IPS-15b (cell line): ENCODE data around the gene MFSD11.
"Not testable (repeated sequence)": the region's sequence is repeated elsewhere in the genome, so short reads cannot be mapped to it uniquely, and the experiment has no call there.

ENCODE experiments used
- H3K27me3 ChIP-seq: one replicate; pipeline ENCODE4 v1.6.1; 2013; ENCODE audit warnings: low read length; ENCODE audit not compliant: control insufficient read depth, insufficient read depth
- H3K36me3 ChIP-seq: one replicate; pipeline ENCODE4 v1.6.1; 2013; ENCODE audit warnings: low read length; ENCODE audit not compliant: control insufficient read depth, insufficient read depth
- H3K4me1 ChIP-seq: one replicate; pipeline ENCODE4 v1.6.1; 2013; ENCODE audit warnings: mild to moderate bottlenecking, low read length; ENCODE audit not compliant: control insufficient read depth, insufficient read depth
- H3K4me3 ChIP-seq: one replicate; pipeline ENCODE4 v1.5.1; 2013; ENCODE audit warnings: low read depth, low read length
- H3K9ac ChIP-seq: one replicate; pipeline ENCODE4 v1.6.1; 2013; ENCODE audit warnings: low read depth, mild to moderate bottlenecking, low read length
- H3K9me3 ChIP-seq: one replicate; pipeline ENCODE4 v1.6.1; 2013; ENCODE audit warnings: mild to moderate bottlenecking, low read length; ENCODE audit not compliant: control insufficient read depth, insufficient read depth

Gene MFSD11

DNA sequence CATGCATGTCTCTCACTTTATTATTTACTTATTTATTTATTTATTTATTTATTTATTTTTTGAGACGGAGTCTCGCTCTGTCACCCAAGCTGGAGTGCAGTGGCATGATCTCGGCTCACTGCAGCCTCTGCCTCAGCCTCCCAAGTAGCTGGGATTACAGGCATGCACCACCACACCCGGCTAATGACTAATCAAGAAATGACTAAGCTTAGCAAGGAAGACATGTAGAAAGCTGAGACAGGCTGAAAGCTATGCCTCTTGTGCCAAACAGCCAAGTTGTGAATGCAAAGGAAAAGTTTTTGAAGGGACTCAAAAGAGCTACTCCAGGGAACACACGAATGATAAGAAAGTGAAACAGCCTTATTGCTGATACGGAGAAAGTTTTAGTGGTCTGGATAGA is 7.9 kb downstream of the MFSD11 start:
- not testable (repeated sequence) for H3K9me3 ChIP-seq, H3K27me3 ChIP-seq, H3K4me3 ChIP-seq, H3K4me1 ChIP-seq, H3K36me3 ChIP-seq, H3K9ac ChIP-seq

DNA sequence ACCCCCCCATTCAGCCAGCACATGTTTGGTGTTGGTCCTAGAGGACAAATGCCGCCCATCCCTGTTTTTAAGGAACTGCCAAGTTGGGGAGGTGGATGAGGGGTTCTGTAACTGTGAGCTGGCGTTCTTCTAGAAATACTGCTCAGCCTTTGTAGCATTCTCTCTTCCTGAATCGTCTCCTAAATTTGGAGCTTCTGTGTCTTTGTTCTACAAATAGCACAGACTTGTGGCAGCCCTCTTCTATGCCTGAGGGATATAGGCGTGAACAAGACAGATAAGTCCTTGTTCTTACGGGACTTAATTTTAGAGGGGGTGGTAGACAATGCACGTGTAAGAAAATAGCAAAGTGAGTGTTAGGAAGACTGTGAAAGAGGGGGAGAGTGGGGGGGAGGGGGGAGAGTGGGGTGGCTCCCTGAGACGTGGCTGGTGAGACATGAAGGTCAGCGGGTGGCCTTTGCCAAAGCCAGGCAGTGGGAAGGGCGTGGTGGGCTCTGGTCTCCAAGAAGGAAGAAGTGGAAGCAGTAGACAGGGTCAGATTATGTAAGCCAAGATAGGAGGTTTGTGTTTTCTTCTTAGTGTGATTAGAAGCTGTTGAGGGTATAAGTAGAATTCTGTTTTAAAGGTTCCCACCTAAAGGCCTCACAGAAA is 9.9 kb downstream of the MFSD11 start:
- Histone ChIP-seq H3K9me3 (no peaks in the 10 kb centered on the region), H3K27me3 (no peaks in the 10 kb centered on the region), H3K36me3 (peaks cover 5% of the 10 kb centered on the region)

DNA sequence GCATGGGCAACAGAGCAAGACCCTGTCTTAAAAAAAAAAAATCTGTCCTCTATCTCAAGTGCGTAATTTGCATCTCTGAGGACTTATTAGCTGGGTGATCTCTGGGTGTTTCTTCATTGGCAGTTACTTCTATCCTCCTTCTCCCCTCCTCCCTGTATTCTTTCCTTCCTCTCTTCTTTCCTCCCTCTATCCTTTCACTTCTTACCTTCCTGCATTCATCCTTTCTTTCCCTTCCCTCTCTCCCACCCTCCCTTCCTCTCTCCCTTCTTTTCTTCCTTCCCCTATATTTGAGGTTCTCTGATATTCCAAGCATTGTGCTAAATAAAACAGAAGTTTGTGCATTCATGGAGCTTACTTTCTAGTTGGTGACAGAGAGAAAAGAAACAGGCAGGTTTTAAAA is 10.7 kb downstream of the MFSD11 start:
- Histone ChIP-seq H3K36me3 (peaks cover 5% of the 10 kb centered on the region), H3K9ac (no peak overlapping the region), H3K9me3 (no peaks in the 10 kb centered on the region), H3K27me3 (no peaks in the 10 kb centered on the region), H3K4me1 (no peaks in the 10 kb centered on the region), H3K4me3 (no peak overlapping the region)

More for the DNA sequence above, 9.9 kb downstream of the MFSD11 start:
- Histone ChIP-seq H3K4me1 (no peaks in the 10 kb centered on the region), H3K4me3 (no peak overlapping the region), H3K9ac (no peak overlapping the region)

DNA sequence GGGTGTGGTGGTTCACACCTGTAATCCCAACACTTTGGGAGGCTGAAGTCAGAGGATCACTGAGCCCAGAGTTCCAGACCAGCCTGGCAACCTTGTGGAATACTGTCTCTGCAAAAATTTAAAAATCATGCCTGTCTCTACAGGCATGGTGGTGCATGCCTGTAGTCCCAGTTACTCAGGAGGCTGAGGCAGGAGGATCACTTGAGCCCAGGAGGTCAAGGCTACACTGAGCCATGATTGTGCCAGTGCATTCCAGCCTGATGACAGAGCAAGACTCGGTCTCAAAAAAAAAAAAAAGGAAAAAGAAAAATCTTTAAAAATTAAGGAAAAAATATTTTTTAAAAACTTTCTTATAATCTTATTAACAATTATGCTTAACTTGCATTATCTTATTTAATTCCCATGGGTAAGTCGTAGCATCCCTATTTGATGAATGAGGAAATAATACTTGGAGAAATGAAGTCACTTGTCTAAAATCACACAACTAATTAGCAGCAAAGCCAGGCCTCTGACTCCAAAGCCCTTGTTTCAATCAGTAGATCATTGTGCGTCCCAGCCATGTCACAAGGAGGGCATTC is 13.6 kb downstream of the MFSD11 start:
- Histone ChIP-seq H3K4me3 (no peak overlapping the region), H3K9me3 (no peaks in the 10 kb centered on the region), H3K4me1 (no peaks in the 10 kb centered on the region), H3K36me3 (no peaks in the 10 kb centered on the region), H3K27me3 (no peaks in the 10 kb centered on the region), H3K9ac (no peak overlapping the region)

DNA sequence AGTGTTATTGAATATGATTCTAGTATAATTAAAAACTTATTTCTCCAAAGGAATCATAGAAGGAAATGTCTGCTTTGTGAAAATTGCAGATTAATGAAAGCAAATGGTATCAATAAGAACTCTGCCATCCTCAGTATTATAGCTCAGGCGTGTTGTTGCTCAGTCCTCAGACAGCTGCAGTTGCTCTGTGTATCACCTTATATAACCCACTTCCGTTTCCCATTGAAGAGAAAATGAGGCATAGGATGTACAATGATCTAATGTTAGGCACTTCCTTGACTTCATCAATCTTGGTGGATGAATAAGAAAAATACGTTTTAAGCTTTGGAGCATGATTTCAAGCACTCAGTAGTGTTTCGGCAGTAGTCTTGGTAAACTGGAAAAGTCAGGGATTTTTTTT is 14.1 kb downstream of the MFSD11 start:
- Histone ChIP-seq H3K4me3 (no peak overlapping the region), H3K9me3 (no peaks in the 10 kb centered on the region), H3K9ac (no peak overlapping the region), H3K36me3 (no peaks in the 10 kb centered on the region), H3K4me1 (no peaks in the 10 kb centered on the region), H3K27me3 (no peaks in the 10 kb centered on the region)

DNA sequence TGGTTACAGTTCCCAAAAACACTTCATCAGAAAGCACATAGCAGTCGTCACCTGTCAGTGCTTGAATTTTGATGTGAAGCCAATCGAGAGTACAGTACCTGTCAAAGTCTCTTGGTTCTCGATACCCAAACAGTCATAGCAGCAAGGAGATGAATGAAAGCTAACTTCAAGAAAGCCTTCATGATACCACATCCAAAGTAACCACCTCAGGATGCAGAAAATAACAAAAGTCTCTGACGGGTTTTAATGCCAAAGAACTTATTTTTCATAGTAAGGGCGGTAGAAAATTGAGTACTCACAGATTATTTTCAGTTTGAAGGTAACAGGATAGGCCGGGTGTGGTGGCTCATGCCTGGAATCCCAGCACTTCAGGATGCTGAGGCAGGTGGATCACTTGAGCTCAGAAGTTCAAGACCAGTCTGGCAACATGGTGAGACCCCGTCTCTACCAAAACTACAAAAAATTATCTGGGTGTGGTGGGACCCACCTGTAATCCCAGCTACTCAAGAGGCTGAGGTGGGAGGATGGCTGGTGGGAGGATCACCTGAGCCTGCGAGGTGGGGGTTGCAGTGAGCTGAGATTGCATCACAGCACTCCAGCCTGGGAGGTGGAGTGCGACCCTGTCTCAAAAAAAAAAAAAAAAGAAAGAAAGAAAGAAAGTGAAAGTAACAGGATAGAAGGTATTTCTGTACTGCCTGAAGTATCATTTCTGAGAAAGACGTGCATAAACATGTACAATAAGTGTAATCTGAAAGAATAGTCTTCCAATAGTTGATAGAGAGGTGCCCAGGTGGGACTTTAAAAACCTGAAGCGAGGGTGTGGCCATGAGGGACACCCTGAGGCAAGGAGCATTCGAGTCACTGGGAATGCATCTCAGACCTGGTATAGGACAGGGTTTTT is 15.4 kb downstream of the MFSD11 start:
- no peak overlapping the region for H3K4me3 ChIP-seq
- no peaks in the 10 kb centered on the region for H3K27me3 ChIP-seq
- H3K36me3 ChIP-seq: no peaks in the 10 kb centered on the region
- no peaks in the 10 kb centered on the region for H3K9me3 ChIP-seq
- H3K4me1 ChIP-seq: no peaks in the 10 kb centered on the region
- H3K9ac ChIP-seq: no peak overlapping the region

DNA sequence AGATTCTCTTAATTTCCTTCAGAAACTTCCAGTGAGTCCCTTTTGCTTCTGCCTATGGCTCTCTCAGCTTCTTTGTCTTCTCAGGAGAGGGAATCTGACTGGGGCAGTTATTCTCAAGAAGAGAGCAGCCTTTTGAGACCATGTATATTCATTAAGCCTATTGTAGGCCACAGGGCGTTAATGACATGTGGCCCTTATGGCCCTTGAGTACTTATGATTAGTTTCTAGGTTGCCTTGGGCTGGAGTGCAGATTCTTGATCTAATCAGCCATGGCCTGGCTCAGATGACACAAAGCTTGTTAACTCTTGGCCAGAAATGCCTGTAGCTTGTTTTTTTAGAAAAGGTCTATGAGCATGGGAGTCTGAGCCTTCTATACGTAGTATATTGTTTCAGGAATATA is 17.4 kb downstream of the MFSD11 start:
- Histone ChIP-seq H3K36me3 (no peaks in the 10 kb centered on the region), H3K4me3 (no peak overlapping the region), H3K9ac (no peak overlapping the region), H3K4me1 (no peaks in the 10 kb centered on the region), H3K9me3 (no peaks in the 10 kb centered on the region), H3K27me3 (no peaks in the 10 kb centered on the region)

DNA sequence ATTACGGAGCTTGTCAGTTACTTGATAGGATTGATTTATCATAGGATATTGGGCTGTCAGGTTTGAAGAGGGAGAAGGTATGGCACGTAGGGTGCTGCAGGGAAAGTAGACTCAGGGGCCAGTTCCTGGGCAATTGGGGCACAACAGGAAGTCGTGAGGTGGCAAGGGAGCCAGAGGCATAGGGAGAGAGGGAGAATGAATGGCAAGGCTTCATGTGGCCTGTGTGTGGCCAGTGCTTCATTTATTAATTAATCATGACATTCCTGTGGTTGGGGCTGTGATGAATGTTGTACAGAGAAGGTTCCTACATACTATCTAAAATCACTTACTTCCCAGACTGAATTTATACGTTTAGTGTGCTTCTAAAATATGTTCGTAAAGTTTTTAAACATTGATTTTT is 19.3 kb downstream of the MFSD11 start:
- no peaks in the 10 kb centered on the region for H3K27me3 ChIP-seq
- H3K4me3 ChIP-seq: no peak overlapping the region
- H3K9me3 ChIP-seq: no peaks in the 10 kb centered on the region
- no peak overlapping the region for H3K9ac ChIP-seq
- H3K4me1 ChIP-seq: no peaks in the 10 kb centered on the region
- no peaks in the 10 kb centered on the region for H3K36me3 ChIP-seq

DNA sequence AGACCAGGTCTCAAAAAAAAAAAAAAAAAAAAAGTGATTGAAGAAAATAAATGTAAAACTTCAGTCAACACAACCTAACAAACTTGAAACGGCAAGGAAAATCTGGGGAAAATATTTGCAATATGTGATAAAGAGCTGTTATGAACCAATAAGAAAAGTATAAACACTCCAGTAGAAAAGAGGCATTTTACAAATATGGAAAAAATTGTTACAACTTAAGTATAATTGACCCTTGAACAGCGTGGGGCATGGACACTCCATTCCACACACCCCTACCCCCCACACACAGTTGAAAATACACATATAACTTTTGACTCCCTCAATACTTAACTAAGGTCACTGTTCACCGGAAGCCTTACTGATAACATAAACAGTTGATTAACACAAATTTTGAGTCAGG is 20.7 kb downstream of the MFSD11 start:
- Histone ChIP-seq H3K9me3 (no peaks in the 10 kb centered on the region), H3K4me1 (no peaks in the 10 kb centered on the region), H3K4me3 (no peak overlapping the region), H3K9ac (no peak overlapping the region), H3K27me3 (no peaks in the 10 kb centered on the region), H3K36me3 (no peaks in the 10 kb centered on the region)

DNA sequence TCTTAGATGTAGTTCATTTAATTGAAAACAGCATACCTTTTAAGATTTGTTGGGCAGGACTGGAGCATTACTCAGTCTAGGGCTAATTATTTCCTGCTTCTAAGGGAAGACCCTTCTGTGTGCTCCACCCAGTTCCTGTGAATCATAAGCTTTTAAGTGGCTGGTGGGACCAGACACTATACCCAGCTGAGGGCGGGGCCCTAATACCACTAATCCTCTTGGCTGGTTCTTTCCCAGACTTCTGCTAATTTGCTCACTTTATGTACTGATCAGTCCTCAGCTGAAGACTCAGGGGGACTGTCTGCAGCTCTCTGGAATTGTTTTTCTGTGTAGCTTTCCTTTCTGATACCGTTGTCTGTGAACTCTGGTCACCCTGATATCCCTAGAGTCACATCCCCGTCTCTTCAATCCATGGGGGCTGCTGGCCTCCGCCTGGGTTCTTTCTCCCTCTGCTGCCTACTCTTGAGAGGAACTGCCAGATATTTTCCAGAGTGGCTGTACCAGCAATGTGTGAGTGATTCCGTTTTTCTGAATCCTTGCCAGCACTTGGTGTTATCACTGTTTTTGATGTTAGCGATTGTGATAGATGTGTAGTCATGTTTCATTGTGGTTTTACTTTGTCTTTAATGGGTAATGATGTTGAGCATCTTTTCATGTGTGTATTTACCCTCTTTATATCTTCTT is 35.1 kb downstream of the MFSD11 start:
- peaks cover 8% of the 10 kb centered on the region for H3K36me3 ChIP-seq
- no peaks in the 10 kb centered on the region for H3K27me3 ChIP-seq
- H3K9ac ChIP-seq: no peak overlapping the region
- no peaks in the 10 kb centered on the region for H3K4me1 ChIP-seq
- no peak overlapping the region for H3K4me3 ChIP-seq
- H3K9me3 ChIP-seq: no peaks in the 10 kb centered on the region

DNA sequence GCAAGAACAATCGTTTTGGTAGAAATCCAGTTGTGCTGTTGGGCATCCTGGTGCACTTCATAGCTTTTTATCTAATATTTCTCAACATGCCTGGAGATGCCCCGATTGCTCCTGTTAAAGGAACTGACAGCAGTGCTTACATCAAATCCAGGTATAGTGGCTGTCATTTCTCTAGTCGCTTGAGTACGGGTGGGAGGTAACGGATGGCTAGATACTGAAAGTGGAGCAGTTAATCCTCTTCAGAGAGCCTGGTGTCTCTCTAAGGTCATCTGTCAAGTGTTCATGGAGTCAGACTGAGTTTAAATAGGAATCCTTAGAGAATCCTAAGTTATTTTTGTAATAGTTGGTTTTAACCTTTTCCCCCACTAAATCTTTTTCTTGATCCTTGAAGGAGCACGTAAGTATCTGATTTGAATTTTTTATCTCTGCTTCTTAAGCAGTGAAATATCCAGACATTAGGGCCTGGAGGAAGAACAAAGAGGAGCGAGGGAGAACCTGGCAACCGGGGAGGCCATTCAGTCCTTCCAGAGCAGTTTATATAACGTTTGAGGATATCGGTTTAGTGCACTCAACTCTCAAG is 37.2 kb downstream of the MFSD11 start:
- H3K9me3 ChIP-seq: no peaks in the 10 kb centered on the region
- peaks cover 8% of the 10 kb centered on the region for H3K36me3 ChIP-seq
- no peaks in the 10 kb centered on the region for H3K27me3 ChIP-seq
- H3K4me3 ChIP-seq: no peak overlapping the region
- H3K4me1 ChIP-seq: no peaks in the 10 kb centered on the region
- H3K9ac ChIP-seq: no peak overlapping the region
